Measurements from ENCODE around the gene C4BPA. TPM values are rescaled to one million over a fixed set of nuclear protein-coding genes. Genes with fewer than 3 reads are reported as not detected.

Gene C4BPA
- total RNA-seq, 2 donors from 2014 or later = 8.9 to 23.1 TPM

DNA sequence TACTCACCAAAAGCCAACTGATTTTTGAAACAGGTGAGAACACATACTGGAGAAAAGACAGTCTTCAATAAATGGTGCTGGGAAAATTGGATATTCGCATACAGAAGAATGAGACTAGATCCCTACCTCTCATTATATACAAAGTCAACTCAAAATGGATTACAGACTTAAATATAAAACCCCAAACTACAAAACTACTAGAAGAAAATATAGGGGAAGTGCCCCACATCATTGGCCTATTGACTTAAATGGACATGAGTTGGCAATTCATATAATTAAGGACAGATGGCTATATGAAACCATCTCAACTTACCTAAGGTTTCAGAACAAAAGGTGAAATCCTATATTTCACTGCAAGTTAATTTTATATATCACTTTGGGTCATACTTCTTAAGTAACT lies 60.1 kb downstream of the C4BPA start:
- Histone ChIP-seq H3K27me3 (no peaks in the 10 kb centered on the region), H3K27ac (no peak overlapping the region), H3K4me1 (no peaks in the 10 kb centered on the region), H3K9me3 (no peaks in the 10 kb centered on the region), H3K4me3 (no peak overlapping the region), H3K36me3 (replicated peaks in 1 of 2; ENCODE audit: insufficient read depth in 1 of 2, low read depth in 2 of 2) (no peaks in the 10 kb centered on the region)
- 93 to 97% methylated on average over 1 of the region's 1 CpG for WGBS, 2 donors
- intact Hi-C loops (cut with DNase I) = no loop called here
- ATAC-seq = no peak
- TF ChIP-seq CTCF (IDR thresholded peaks at IDR 0.05) (no peak), POLR2A (IDR thresholded peaks at IDR 0.05) (no peak)
- DNase-seq = no peak

DNA sequence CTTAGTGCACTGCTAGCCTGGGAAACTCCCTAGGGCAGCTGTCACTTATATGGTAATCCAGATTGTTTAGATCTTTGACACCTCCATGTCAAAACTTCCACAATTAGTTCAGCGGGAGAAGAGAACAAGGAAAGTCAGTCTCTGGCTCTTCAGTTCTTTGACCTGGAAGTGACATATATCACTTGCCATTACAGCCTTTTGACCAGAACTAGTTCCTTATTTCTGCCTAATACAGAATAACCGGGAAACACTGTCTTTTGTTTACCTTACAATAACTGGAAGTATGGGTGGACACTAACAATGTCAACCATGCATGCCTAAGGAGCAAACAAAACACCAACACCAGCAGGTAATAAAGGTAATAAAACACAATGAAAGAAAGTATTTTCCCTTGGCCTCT lies 68.3 kb downstream of the C4BPA start:
- Histone ChIP-seq H3K4me1 (no peaks in the 10 kb centered on the region), H3K27me3 (no peaks in the 10 kb centered on the region), H3K27ac (no peak overlapping the region), H3K36me3 (replicated peaks in 1 of 2; ENCODE audit: insufficient read depth in 1 of 2, low read depth in 2 of 2) (no peaks in the 10 kb centered on the region), H3K4me3 (no peak overlapping the region), H3K9me3 (no peaks in the 10 kb centered on the region)
- intact Hi-C loops (cut with DNase I) = no loop called here
- no peak for TF ChIP-seq CTCF (IDR thresholded peaks at IDR 0.05)
- TF ChIP-seq POLR2A (IDR thresholded peaks at IDR 0.05) = no peak
- 74 to 78% methylated on average over 2 of the region's 2 CpGs for WGBS, 2 donors
- ATAC-seq = no peak
- no peak for DNase-seq

- DNase-seq = peak in 1 of 4 donors; percentile 28
- Histone ChIP-seq H3K4me1 (no peaks in the 10 kb centered on the region), H3K27ac (no peak overlapping the region), H3K27me3 (no peaks in the 10 kb centered on the region), H3K9me3 (no peaks in the 10 kb centered on the region), H3K4me3 (no peak overlapping the region), H3K36me3 (replicated peaks in 1 of 2; ENCODE audit: insufficient read depth in 1 of 2, low read depth in 2 of 2) (no peaks in the 10 kb centered on the region)
- 81 to 97% methylated on average over 4 of the region's 4 CpGs for WGBS, 2 donors
- TF ChIP-seq CTCF (IDR thresholded peaks at IDR 0.05) = no peak
- no peak for TF ChIP-seq POLR2A (IDR thresholded peaks at IDR 0.05)
- intact Hi-C loops (cut with DNase I) = no loop called here
- ATAC-seq = no peak
These were observed 68.9 kb downstream of the C4BPA start for GRCh38 chr1:207172885-207173284.

- no peak for TF ChIP-seq CTCF (IDR thresholded peaks at IDR 0.05)
- no peak for TF ChIP-seq POLR2A (IDR thresholded peaks at IDR 0.05)
- Histone ChIP-seq H3K36me3 (replicated peaks in 1 of 2; ENCODE audit: insufficient read depth in 1 of 2, low read depth in 2 of 2) (no peaks in the 10 kb centered on the region), H3K27me3 (no peaks in the 10 kb centered on the region), H3K9me3 (no peaks in the 10 kb centered on the region), H3K4me1 (no peaks in the 10 kb centered on the region), H3K4me3 (no peak overlapping the region), H3K27ac (no peak overlapping the region)
- no peak for DNase-seq
- 89 to 91% methylated on average over 4 of the region's 4 CpGs for WGBS, 2 donors
- intact Hi-C loops (cut with DNase I) = no loop called here
- no peak for ATAC-seq
These were observed 69.4 kb downstream of the C4BPA start for GRCh38 chr1:207173396-207173795.

DNA sequence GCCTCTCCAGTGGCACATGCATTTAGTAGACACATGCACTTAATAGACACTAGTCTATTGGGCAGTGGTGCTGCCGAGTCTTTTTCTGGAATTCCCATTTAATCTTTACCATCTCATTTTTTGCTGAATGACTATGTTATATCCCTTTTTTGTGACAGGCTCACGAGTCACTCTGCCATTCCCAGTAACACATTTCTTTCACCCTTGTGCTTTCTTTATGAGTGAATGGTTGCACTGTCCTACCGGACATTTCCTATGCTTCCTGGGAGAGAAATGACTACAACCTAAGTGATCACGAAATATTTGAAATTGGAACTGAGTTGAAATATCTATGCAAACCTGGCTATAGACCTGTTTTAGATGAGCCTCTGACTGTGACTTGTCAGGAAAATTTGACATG lies 70.9 kb downstream of the C4BPA start:
- Histone ChIP-seq H3K36me3 (replicated peaks in 1 of 2; ENCODE audit: insufficient read depth in 1 of 2, low read depth in 2 of 2) (no peaks in the 10 kb centered on the region), H3K27me3 (no peaks in the 10 kb centered on the region), H3K4me1 (no peaks in the 10 kb centered on the region), H3K9me3 (no peaks in the 10 kb centered on the region), H3K4me3 (no peak overlapping the region), H3K27ac (no peak overlapping the region)
- 78 to 87% methylated on average over 4 of the region's 4 CpGs for WGBS, 2 donors
- intact Hi-C loops (cut with DNase I) = no loop called here
- no peak for TF ChIP-seq CTCF (IDR thresholded peaks at IDR 0.05)
- no peak for TF ChIP-seq POLR2A (IDR thresholded peaks at IDR 0.05)
- ATAC-seq (no peak), DNase-seq (no peak)
